Astrocyte (in vitro differentiated cells and primary cell): ENCODE results near the gene TRPM2. TPM values are rescaled to one million over a fixed set of nuclear protein-coding genes. Genes with fewer than 3 reads are reported as not detected.
A peak's percentile ranks its signal among the peaks of the same experiment; 100 is the strongest.

Experiments used
- DNase-seq: peaks from one replicate; pipeline ENCODE4 v3.0.0-alpha.2; 2010; ENCODE audit warnings: low read depth
- FAIRE-seq: peaks from 2 replicates; lab custom pipeline; 2011; peaks lifted over from hg19 to GRCh38; lab: Jason Lieb, UNC
- H2AFZ ChIP-seq: 2 replicates; pipeline ENCODE4 v1.6.0; 2012; ENCODE audit warnings: low read depth, low read length, inconsistent platforms
- H3K27ac ChIP-seq: 2 replicates; pipeline ENCODE4 v1.5.1; 2011; ENCODE audit warnings: low read depth, low read length, inconsistent platforms
- H3K27me3 ChIP-seq: 2 replicates; pipeline ENCODE4 v1.6.0; 2011; ENCODE audit warnings: low read length, inconsistent platforms; ENCODE audit not compliant: insufficient read depth
- H3K36me3 ChIP-seq: 2 replicates; pipeline ENCODE4 v1.5.1; 2011; ENCODE audit warnings: low read length, inconsistent platforms; ENCODE audit not compliant: insufficient read depth
- H3K4me1 ChIP-seq: 2 replicates; pipeline ENCODE4 v1.5.1; 2011; ENCODE audit warnings: low read length, inconsistent platforms; ENCODE audit not compliant: insufficient read depth
- H3K4me2 ChIP-seq: 2 replicates; pipeline ENCODE4 v1.6.0; 2012; ENCODE audit warnings: low read length, inconsistent platforms
- H3K4me3 ChIP-seq: 2 replicates; pipeline ENCODE4 v1.5.1; 2011; ENCODE audit warnings: low read depth, mild to moderate bottlenecking, low read length, inconsistent platforms; ENCODE audit not compliant: insufficient read depth
- H3K79me2 ChIP-seq: 2 replicates; pipeline ENCODE4 v1.6.0; 2012; ENCODE audit warnings: mild to moderate bottlenecking, low read length, inconsistent platforms; ENCODE audit not compliant: insufficient read depth
- H3K9ac ChIP-seq: 2 replicates; pipeline ENCODE4 v1.6.0; 2012; ENCODE audit warnings: mild to moderate bottlenecking, low read length, inconsistent platforms
- H3K9me3 ChIP-seq: 2 replicates; pipeline ENCODE4 v1.5.1; 2012; ENCODE audit warnings: low read depth, mild to moderate bottlenecking, low read length, inconsistent platforms; ENCODE audit not compliant: insufficient read depth
- H4K20me1 ChIP-seq: 2 replicates; pipeline ENCODE4 v1.6.0; 2012; ENCODE audit warnings: low read length, inconsistent platforms; ENCODE audit not compliant: insufficient read depth
- H3K27ac Mint-ChIP-seq: one replicate; pipeline ENCODE4 v1.8.0; 2021; ENCODE audit warnings: mild to moderate bottlenecking, mixed read lengths; ENCODE audit not compliant: unreplicated experiment
- H3K27me3 Mint-ChIP-seq: one replicate; pipeline ENCODE4 v1.8.0; 2021; ENCODE audit warnings: low read depth, mixed read lengths; ENCODE audit not compliant: unreplicated experiment
- H3K36me3 Mint-ChIP-seq: one replicate; pipeline ENCODE4 v1.8.0; 2021; ENCODE audit warnings: low read depth, mixed read lengths; ENCODE audit not compliant: unreplicated experiment
- H3K4me1 Mint-ChIP-seq: one replicate; pipeline ENCODE4 v1.8.0; 2021; ENCODE audit warnings: low read depth, mixed read lengths; ENCODE audit not compliant: unreplicated experiment
- H3K4me3 Mint-ChIP-seq: one replicate; pipeline ENCODE4 v1.8.0; 2021; ENCODE audit warnings: mild to moderate bottlenecking, moderate library complexity, mixed read lengths; ENCODE audit not compliant: unreplicated experiment
- H3K9me3 Mint-ChIP-seq: one replicate; pipeline ENCODE4 v1.8.0; 2021; ENCODE audit warnings: mild to moderate bottlenecking, mixed read lengths; ENCODE audit not compliant: unreplicated experiment
- EZH2 ChIP-seq: IDR thresholded peaks from 2 replicates; pipeline ENCODE4 v1.6.1; 2012; ENCODE audit warnings: mild to moderate bottlenecking, low read length, inconsistent platforms; ENCODE audit not compliant: insufficient read depth
- total RNA-seq: library from RNA; stranded (reverse); gene quantifications from 2 replicates; pipeline ENCODE4 v1.2.1, GENCODE V29; 2021
- TF ChIP-seq, protein P1 (sequence below): IDR thresholded peaks from 2 replicates; pipeline ENCODE4 v1.5.1; 2011; ENCODE audit warnings: low read depth, mild to moderate bottlenecking, inconsistent platforms, low read length, moderate library complexity; ENCODE audit not compliant: insufficient read depth

The TRPM2 gene
- total RNA-seq, 1 donor from 2014 or later, result 0.79 TPM

- H3K27me3 Mint-ChIP-seq, result peaks cover 30% of the 10 kb centered on the region
- no peaks in the 10 kb centered on the region for H4K20me1 ChIP-seq
- H3K27me3 ChIP-seq, result peaks cover 7% of the 10 kb centered on the region
- no peak for DNase-seq
- H3K27ac ChIP-seq, result no peak overlapping the region
- H3K4me1 ChIP-seq, result no peaks in the 10 kb centered on the region
- TF ChIP-seq, protein P1, sequence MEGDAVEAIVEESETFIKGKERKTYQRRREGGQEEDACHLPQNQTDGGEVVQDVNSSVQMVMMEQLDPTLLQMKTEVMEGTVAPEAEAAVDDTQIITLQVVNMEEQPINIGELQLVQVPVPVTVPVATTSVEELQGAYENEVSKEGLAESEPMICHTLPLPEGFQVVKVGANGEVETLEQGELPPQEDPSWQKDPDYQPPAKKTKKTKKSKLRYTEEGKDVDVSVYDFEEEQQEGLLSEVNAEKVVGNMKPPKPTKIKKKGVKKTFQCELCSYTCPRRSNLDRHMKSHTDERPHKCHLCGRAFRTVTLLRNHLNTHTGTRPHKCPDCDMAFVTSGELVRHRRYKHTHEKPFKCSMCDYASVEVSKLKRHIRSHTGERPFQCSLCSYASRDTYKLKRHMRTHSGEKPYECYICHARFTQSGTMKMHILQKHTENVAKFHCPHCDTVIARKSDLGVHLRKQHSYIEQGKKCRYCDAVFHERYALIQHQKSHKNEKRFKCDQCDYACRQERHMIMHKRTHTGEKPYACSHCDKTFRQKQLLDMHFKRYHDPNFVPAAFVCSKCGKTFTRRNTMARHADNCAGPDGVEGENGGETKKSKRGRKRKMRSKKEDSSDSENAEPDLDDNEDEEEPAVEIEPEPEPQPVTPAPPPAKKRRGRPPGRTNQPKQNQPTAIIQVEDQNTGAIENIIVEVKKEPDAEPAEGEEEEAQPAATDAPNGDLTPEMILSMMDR, result no peak
- TF ChIP-seq EZH2, result no peak
- no peak overlapping the region for H3K27ac Mint-ChIP-seq
- no peaks in the 10 kb centered on the region for H3K79me2 ChIP-seq
- H3K36me3 Mint-ChIP-seq, result peaks cover 2% of the 10 kb centered on the region
- H3K9me3 Mint-ChIP-seq, result peaks cover 7% of the 10 kb centered on the region
- H3K4me3 Mint-ChIP-seq, result no peak overlapping the region
- no peak overlapping the region for H3K4me2 ChIP-seq
- no peak overlapping the region for H3K9ac ChIP-seq
- H3K4me1 Mint-ChIP-seq, result peaks cover 3% of the 10 kb centered on the region
- no peak for FAIRE-seq
- no peaks in the 10 kb centered on the region for H3K9me3 ChIP-seq
- no peak overlapping the region for H2AFZ ChIP-seq
- no peaks in the 10 kb centered on the region for H3K36me3 ChIP-seq
- H3K4me3 ChIP-seq, result no peak overlapping the region
These were observed 97.6 kb downstream of the TRPM2 start for GRCh38 chr21:44450999-44451398.

DNA sequence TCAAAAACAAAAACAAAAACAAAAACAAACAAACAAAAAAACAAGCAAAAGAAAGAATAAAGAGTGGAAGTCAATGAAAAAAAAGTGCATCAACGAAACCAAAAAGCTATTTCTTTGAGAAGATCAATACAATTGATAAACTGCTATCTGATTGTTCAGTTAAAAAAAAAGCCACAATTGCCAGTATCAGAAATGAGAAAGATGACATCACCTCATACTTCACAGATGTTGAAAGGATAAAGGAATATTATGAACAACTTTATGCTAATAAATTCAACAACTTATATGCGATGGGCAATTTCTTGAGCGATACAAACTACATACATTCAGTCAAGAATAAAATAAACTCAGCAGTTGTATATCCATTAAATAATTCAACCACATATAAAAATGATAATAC is 99.7 kb downstream of the TRPM2 start:
- DNase-seq, result no peak
- Mint-ChIP-seq H3K4me1 (peaks cover 3% of the 10 kb centered on the region), H3K36me3 (peaks cover 2% of the 10 kb centered on the region), H3K9me3 (peaks cover 7% of the 10 kb centered on the region), H3K4me3 (peak overlapping the region; percentile 7), H3K27ac (no peak overlapping the region), H3K27me3 (peaks cover 30% of the 10 kb centered on the region)
- Histone ChIP-seq H3K27ac (no peak overlapping the region), H3K79me2 (no peaks in the 10 kb centered on the region), H3K27me3 (peaks cover 4% of the 10 kb centered on the region), H3K9ac (no peak overlapping the region), H2AFZ (no peak overlapping the region), H3K9me3 (no peaks in the 10 kb centered on the region), H3K36me3 (no peaks in the 10 kb centered on the region), H3K4me2 (no peak overlapping the region), H4K20me1 (no peaks in the 10 kb centered on the region), H3K4me3 (no peak overlapping the region), H3K4me1 (no peaks in the 10 kb centered on the region)
- no peak for FAIRE-seq
- TF ChIP-seq EZH2, result no peak
- TF ChIP-seq, protein P1, result no peak

DNA sequence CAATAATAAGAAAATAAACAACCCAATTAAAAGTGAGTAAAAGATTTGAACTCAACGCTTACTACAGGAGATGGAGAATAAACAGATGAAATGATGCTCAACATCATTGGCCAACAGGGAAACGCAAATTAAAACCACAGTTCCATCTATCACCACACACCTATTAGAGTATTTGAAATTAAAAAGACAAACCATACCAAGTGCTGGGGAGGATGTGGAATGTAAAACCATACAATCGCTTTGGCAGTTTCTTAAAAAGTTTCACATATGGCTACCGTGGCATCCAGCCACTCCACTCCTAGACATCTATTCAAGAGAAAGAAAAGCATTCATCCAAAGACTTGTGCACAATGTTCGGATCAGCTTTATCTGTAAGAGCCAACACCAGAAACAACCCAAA is 100.6 kb downstream of the TRPM2 start:
- peaks cover 30% of the 10 kb centered on the region for H3K27me3 Mint-ChIP-seq
- peaks cover 7% of the 10 kb centered on the region for H3K9me3 Mint-ChIP-seq
- H3K36me3 Mint-ChIP-seq, result peaks cover 2% of the 10 kb centered on the region
- TF ChIP-seq, protein P1, result no peak
- TF ChIP-seq EZH2, result no peak
- Histone ChIP-seq H3K27me3 (peaks cover 4% of the 10 kb centered on the region), H3K4me2 (no peak overlapping the region), H3K4me3 (no peak overlapping the region), H3K9ac (no peak overlapping the region), H3K36me3 (no peaks in the 10 kb centered on the region), H3K27ac (no peak overlapping the region), H2AFZ (no peak overlapping the region), H3K9me3 (no peaks in the 10 kb centered on the region), H3K79me2 (no peaks in the 10 kb centered on the region), H4K20me1 (no peaks in the 10 kb centered on the region), H3K4me1 (no peaks in the 10 kb centered on the region)
- DNase-seq, result no peak
- peak overlapping the region; percentile 63 for H3K4me3 Mint-ChIP-seq
- H3K27ac Mint-ChIP-seq, result no peak overlapping the region
- FAIRE-seq, result no peak
- H3K4me1 Mint-ChIP-seq, result peaks cover 3% of the 10 kb centered on the region
